HG03095 (cell line): ENCODE results near the gene NDST4.

Source experiments
- ATAC-seq: cut with Tn5 transposase; IDR thresholded peaks from one replicate; pipeline ENCODE4 v1.9.1; 2021; ENCODE audit warnings: moderate library complexity; ENCODE audit not compliant: unreplicated experiment

NDST4 gene

DNA sequence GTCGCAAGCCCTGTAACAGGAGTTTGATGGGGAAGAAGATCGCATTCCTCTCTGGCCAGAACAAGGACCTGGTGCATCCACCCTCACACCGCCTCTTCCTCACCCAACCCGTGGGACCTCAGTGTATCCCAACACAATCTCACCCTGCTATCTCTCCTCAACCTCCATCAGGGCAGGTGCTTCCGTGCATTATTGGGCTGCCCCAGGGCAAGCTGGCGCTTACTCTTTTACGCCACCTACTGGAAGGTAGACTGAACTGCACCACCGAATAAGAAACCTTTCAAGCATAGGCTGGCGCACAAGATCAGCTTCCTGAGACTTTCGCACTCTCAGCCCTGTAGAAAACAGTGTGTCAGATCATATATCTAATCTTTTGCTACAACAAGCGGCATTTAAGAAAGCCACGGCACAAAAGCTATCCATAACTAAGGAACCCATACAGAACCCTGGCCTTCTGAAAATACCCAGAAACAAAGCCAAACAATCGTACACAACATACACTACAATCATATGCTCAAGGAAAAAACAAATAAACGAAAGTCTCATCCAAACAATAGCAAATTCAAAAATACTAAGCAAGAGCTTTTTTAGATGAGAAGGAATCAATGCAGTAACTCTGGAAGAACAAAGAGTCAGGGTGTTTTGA is 305.5 kb downstream of the NDST4 start:
- ATAC-seq, result peak; percentile 100

DNA sequence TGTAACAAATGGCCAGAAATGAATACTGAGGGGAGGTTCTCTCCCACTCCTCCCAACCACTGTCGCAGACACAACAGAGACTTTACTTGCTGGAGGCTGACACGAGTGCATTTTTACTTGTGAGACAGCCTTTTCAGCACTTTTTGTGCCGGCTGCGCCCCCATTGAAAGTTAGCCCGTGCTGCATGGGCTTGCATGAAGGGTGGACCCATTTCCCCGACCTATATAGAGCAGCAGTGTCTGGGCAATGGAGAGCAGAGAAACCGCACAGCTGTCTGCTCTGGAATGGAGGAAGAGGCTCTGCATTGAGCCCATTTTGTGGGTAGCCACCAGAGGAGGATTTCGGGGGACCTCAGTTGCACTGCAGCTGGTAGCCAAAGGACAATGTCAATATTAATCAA is 306.1 kb downstream of the NDST4 start:
- no peak for ATAC-seq

DNA sequence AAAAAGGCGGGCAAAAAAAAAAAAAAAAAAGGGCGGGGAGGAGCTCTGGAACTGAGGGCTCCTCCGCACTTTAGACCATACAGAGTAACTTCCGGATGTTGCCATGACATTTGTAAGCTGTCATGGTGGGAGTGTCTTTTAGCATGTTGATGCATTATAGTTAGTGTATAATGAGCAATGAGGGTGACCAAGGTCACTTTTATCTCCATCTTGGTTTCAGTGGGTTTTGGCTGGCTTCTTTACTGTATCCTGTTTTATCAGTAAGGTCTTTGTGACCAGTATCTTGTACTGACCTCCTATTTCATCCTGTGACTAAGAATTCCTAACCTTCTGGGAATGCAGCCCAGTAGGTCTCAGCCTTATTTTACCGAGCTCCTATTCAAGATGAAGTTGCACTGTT is 321.4 kb downstream of the NDST4 start:
- no peak for ATAC-seq

GRCh38 chr4:114785570-114785969 is 327.9 kb downstream of the NDST4 start:
- no peak for ATAC-seq

GRCh38 chr4:114783215-114783595 is 330.2 kb downstream of the NDST4 start:
- ATAC-seq, result no peak

GRCh38 chr4:114782415-114783214 is 330.8 kb downstream of the NDST4 start:
- ATAC-seq, result no peak

DNA sequence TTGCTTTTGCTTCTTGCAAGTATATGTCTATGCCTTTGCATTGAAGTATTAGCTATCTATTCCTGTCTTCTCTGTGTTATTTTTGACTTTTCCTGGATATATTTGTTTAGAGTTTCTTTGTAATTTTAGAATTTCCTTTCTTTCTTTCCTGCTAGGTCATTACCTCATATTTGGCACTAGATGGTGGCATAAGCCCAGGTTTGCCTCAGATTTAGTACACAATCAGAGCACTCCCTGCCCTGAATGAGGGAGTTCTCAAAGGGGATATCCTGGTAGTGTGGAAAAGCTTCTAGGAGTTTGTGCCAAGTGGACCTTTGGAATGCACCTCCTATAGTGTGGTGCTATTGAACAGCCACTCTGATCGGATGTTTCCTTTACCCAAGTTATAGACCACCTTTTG is 333.2 kb downstream of the NDST4 start:
- no peak for ATAC-seq
